Caco-2 (cell line): ENCODE results near the gene TMEM209. TPM values are rescaled to one million over a fixed set of nuclear protein-coding genes. Genes with fewer than 3 reads are reported as not detected.
"Not testable (repeated sequence)": the region's sequence is repeated elsewhere in the genome, so short reads cannot be mapped to it uniquely, and the experiment has no call there.

ENCODE experiments used
- BruUV-seq: library from RNA; stranded (reverse); fragments of 400-500 nt; replicated peaks from 2 replicates; lab custom pipeline; 2021; lab: Mats Ljungman, UMichigan
- CTCF ChIA-PET: fragments of 300-600 bp; sonication (Branson Sonifier 250); formaldehyde crosslinking; loops from one replicate; lab custom pipeline; 2022; ENCODE audit warnings: antibody characterized with exemption; lab: Charles Lee
- POLR2A ChIA-PET: fragments of 300-600 bp; sonication (Branson Sonifier 250); formaldehyde crosslinking; loops from one replicate; lab custom pipeline; 2022; ENCODE audit warnings: antibody characterized with exemption; lab: Charles Lee
- DNase-seq, 2 experiments: peaks; one replicate each; pipeline versions ENCODE4 v3.0.0 to v3.0.0-alpha.2; 2020 to 2022
- H3K27me3 ChIP-seq: replicated peaks from 2 replicates; pipeline ENCODE4 v1.6.0; 2011; ENCODE audit warnings: low read length; ENCODE audit not compliant: control insufficient read depth, insufficient read depth
- H3K36me3 ChIP-seq: 2 replicates; pipeline ENCODE4 v1.5.1; 2011; ENCODE audit warnings: low read length; ENCODE audit not compliant: control insufficient read depth, insufficient read depth
- H3K4me1 ChIP-seq: fragments of 250-450 bp; sonication (Bioruptor Pico); 2 replicates; pipeline ENCODE4 v1.5.1; 2020; ENCODE audit warnings: mild to moderate bottlenecking
- H3K4me3 ChIP-seq: 2 replicates; pipeline ENCODE4 v1.5.1; 2011; ENCODE audit warnings: low read depth, mild to moderate bottlenecking, control low read depth, low read length
- H3K9me3 ChIP-seq: fragments of 250-450 bp; sonication (Bioruptor Pico); 2 replicates; pipeline ENCODE4 v1.5.1; 2020; ENCODE audit warnings: mild to moderate bottlenecking, moderate library complexity
- H3K27ac Mint-ChIP-seq: one replicate; pipeline ENCODE4 v1.8.0; 2022; ENCODE audit warnings: mixed read lengths; ENCODE audit not compliant: unreplicated experiment
- H3K27me3 Mint-ChIP-seq: one replicate; pipeline ENCODE4 v1.8.0; 2022; ENCODE audit warnings: mixed read lengths; ENCODE audit not compliant: insufficient read depth, unreplicated experiment
- H3K36me3 Mint-ChIP-seq: one replicate; pipeline ENCODE4 v1.8.0; 2022; ENCODE audit warnings: mild to moderate bottlenecking, mixed read lengths; ENCODE audit not compliant: insufficient read depth, unreplicated experiment
- H3K4me1 Mint-ChIP-seq: one replicate; pipeline ENCODE4 v1.8.0; 2022; ENCODE audit warnings: low read depth, mixed read lengths; ENCODE audit not compliant: unreplicated experiment
- H3K4me3 Mint-ChIP-seq: one replicate; pipeline ENCODE4 v1.8.0; 2022; ENCODE audit warnings: mild to moderate bottlenecking, moderate library complexity, mixed read lengths; ENCODE audit not compliant: unreplicated experiment
- H3K9me3 Mint-ChIP-seq: one replicate; pipeline ENCODE4 v1.8.0; 2022; ENCODE audit warnings: mixed read lengths; ENCODE audit not compliant: unreplicated experiment
- intact Hi-C: fragments of 100-400 bp; cut with micrococcal nuclease; formaldehyde crosslinking; loops from one replicate; pipeline ENCODE4 v1.10.0; 2022; ENCODE audit not compliant: unreplicated experiment
- total RNA-seq: library from RNA; stranded (reverse); gene quantifications from 2 replicates; pipeline ENCODE4 v1.2.3, GENCODE V29; 2022
- TF ChIP-seq, protein P1 (sequence below), 2 experiments: fragments of 200-600 bp in 1 of 2; IDR thresholded peaks; 1 replicate in 1 of 2; 2 replicates in 1 of 2; pipeline versions ENCODE4 v1.5.1 to v1.8.0; 2011 to 2022; ENCODE audit warnings: antibody characterized with exemption in 1 of 2, control low read depth in 1 of 2, inconsistent platforms in 1 of 2, low read depth in 1 of 2, low read length in 1 of 2, mild to moderate bottlenecking in 1 of 2, moderate library complexity in 1 of 2; ENCODE audit not compliant: insufficient read depth in 1 of 2, severe bottlenecking in 1 of 2, unreplicated experiment in 1 of 2

Gene TMEM209
- total RNA-seq, 1 experiment from 2014 or later = 34.5 TPM

DNA sequence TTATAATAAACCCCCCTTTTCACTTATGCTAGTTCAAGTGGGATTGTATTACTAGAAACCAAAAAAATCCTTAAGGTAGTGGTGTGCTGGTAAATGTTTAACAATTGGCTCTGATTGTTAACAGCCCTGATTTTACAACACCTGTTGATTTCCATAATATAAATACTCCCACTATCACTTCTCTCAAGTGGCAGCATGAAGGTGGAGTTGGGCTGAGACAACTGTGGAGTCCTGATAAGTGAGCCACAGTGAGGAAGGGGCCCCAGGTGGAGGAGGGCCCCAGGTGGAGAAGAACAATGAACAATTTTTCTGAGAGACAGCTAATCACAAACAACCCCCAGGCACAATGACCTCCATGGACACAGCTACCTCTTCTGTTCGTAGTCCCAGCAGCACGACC lies 28.9 kb upstream of the TMEM209 start:
- Mint-ChIP-seq H3K4me1 (peaks cover 6% of the 10 kb centered on the region), H3K27ac (no peak overlapping the region), H3K36me3 (no peaks in the 10 kb centered on the region), H3K27me3 (peaks cover 3% of the 10 kb centered on the region), H3K9me3 (peaks cover 10% of the 10 kb centered on the region), H3K4me3 (no peak overlapping the region)
- no peak for DNase-seq
- no TSS peak for BruUV-seq
- ChIA-PET CTCF (no interaction called here), POLR2A (no interaction called here)
- no peaks in the 10 kb centered on the region for H3K27me3 ChIP-seq
- no peak overlapping the region for H3K4me3 ChIP-seq
- no peaks in the 10 kb centered on the region for H3K36me3 ChIP-seq
- intact Hi-C loops = no loop called here
- H3K9me3 ChIP-seq = no peaks in the 10 kb centered on the region; the same call in 1 of the 2 replicates
- no peaks in the 10 kb centered on the region for H3K4me1 ChIP-seq
- TF ChIP-seq, protein P1, sequence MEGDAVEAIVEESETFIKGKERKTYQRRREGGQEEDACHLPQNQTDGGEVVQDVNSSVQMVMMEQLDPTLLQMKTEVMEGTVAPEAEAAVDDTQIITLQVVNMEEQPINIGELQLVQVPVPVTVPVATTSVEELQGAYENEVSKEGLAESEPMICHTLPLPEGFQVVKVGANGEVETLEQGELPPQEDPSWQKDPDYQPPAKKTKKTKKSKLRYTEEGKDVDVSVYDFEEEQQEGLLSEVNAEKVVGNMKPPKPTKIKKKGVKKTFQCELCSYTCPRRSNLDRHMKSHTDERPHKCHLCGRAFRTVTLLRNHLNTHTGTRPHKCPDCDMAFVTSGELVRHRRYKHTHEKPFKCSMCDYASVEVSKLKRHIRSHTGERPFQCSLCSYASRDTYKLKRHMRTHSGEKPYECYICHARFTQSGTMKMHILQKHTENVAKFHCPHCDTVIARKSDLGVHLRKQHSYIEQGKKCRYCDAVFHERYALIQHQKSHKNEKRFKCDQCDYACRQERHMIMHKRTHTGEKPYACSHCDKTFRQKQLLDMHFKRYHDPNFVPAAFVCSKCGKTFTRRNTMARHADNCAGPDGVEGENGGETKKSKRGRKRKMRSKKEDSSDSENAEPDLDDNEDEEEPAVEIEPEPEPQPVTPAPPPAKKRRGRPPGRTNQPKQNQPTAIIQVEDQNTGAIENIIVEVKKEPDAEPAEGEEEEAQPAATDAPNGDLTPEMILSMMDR (IDR thresholded peaks at IDR 0.05; ENCODE audit: insufficient read depth in 1 of 2, low read depth in 1 of 2, low read length in 1 of 2, severe bottlenecking in 1 of 2, unreplicated experiment in 1 of 2) = no peak

- BruUV-seq = no TSS peak
- Mint-ChIP-seq H3K36me3 (no peaks in the 10 kb centered on the region), H3K27ac (no peak overlapping the region), H3K9me3 (peaks cover 10% of the 10 kb centered on the region), H3K4me1 (peaks cover 6% of the 10 kb centered on the region), H3K4me3 (no peak overlapping the region), H3K27me3 (peaks cover 3% of the 10 kb centered on the region)
- TF ChIP-seq, protein P1 (IDR thresholded peaks at IDR 0.05; ENCODE audit: insufficient read depth in 1 of 2, low read depth in 1 of 2, low read length in 1 of 2, severe bottlenecking in 1 of 2, unreplicated experiment in 1 of 2) = no peak
- intact Hi-C loops = no loop called here
- Histone ChIP-seq H3K9me3 (no peaks in the 10 kb centered on the region), H3K4me1 (no peaks in the 10 kb centered on the region), H3K4me3 (no peak overlapping the region), H3K27me3 (no peaks in the 10 kb centered on the region), H3K36me3 (no peaks in the 10 kb centered on the region)
- ChIA-PET POLR2A (no interaction called here), CTCF (no interaction called here)
- no peak for DNase-seq
These were observed 27.0 kb upstream of the TMEM209 start for GRCh38 chr7:130232209-130232608.

DNA sequence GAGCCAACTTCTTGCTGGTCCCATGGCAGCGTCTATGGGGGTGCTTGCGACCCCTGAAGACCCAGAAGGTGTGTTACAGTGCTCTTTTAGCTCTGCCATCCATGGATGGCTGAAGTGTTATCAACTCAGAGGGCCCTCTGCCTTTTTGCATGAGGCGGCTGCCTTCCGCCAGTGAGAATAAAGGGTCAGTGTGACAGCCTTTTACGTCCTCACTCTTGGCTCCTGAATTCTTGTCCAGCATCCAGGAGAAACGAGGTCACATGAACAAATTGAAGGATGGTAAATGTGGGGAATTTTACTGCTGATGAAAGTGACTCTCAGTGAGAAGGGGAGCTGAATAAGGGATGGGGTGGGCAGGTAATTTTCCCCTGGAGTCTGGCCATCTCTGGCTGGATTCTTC lies 26.6 kb upstream of the TMEM209 start:
- H3K27ac Mint-ChIP-seq = no peak overlapping the region
- POLR2A ChIA-PET = no interaction called here

DNA sequence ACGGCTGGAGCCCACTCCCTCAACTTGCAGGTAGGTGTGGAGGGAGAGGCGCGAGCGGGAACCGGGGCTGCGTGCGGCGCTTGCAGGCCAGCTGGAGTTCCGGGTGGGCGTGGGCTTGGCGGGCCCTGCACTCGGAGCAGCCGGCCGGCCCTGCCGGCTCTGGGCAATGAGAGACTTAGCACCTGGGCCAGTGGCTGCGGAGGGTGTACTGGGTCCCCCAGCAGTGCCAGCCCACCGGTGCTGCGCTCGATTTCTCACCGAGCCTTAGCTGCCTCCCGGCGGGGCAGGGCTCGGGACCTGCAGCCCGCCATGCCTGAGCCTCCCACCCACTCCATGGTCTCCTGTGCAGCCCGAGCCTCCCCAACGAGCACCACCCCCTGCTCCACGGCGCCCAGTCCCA lies 24.8 kb upstream of the TMEM209 start:
- POLR2A ChIA-PET, H3K4me3 ChIP-seq, H3K36me3 ChIP-seq, H3K9me3 ChIP-seq, H3K27me3 ChIP-seq, H3K36me3 Mint-ChIP-seq, CTCF ChIA-PET, DNase-seq, H3K27ac Mint-ChIP-seq, H3K4me3 Mint-ChIP-seq, intact Hi-C loops, BruUV-seq, H3K4me1 ChIP-seq, H3K27me3 Mint-ChIP-seq: not testable (repeated sequence)
- peaks cover 13% of the 10 kb centered on the region for H3K4me1 Mint-ChIP-seq
- H3K9me3 Mint-ChIP-seq = peaks cover 20% of the 10 kb centered on the region

More for the DNA sequence above, 26.6 kb upstream of the TMEM209 start:
- H3K27me3 ChIP-seq = no peaks in the 10 kb centered on the region
- Mint-ChIP-seq H3K9me3 (peaks cover 12% of the 10 kb centered on the region), H3K4me1 (peaks cover 7% of the 10 kb centered on the region), H3K4me3 (no peak overlapping the region), H3K36me3 (no peaks in the 10 kb centered on the region), H3K27me3 (no peaks in the 10 kb centered on the region)
- TF ChIP-seq, protein P1 (IDR thresholded peaks at IDR 0.05; ENCODE audit: insufficient read depth in 1 of 2, low read depth in 1 of 2, low read length in 1 of 2, severe bottlenecking in 1 of 2, unreplicated experiment in 1 of 2) = no peak
- H3K4me3 ChIP-seq = no peak overlapping the region
- CTCF ChIA-PET = no interaction called here
- BruUV-seq = no TSS peak
- intact Hi-C loops = no loop called here
- no peaks in the 10 kb centered on the region for H3K4me1 ChIP-seq
- no peaks in the 10 kb centered on the region for H3K36me3 ChIP-seq
- DNase-seq = no peak
- no peaks in the 10 kb centered on the region for H3K9me3 ChIP-seq
